Activated CD4-positive, alpha-beta memory T cell treated with anti-CD3 and anti-CD28 coated beads, Interleukin-2, amount 10 ng/mL, durations not matched to agents 7 days and 5 days (primary cell): ENCODE data around the gene TSPO. TPM values are rescaled to one million over a fixed set of nuclear protein-coding genes. Genes with fewer than 3 reads are reported as not detected.

Experiments
- CTCF ChIA-PET: fragments of 350-600 bp; sonication (Branson Sonifier 250); formaldehyde crosslinking; loops from one replicate; lab custom pipeline; 2021; ENCODE audit warnings: antibody characterized with exemption, inconsistent platforms; lab: Charles Lee
- POLR2A ChIA-PET: fragments of 350-600 bp; sonication (Branson Sonifier 250); formaldehyde crosslinking; loops from one replicate; lab custom pipeline; 2021; ENCODE audit warnings: antibody characterized with exemption; lab: Charles Lee
- DNase-seq: peaks from one replicate; pipeline ENCODE4 v3.0.0-alpha.2; 2020
- H3K27ac Mint-ChIP-seq: one replicate; pipeline ENCODE4 v1.8.0; 2021; ENCODE audit warnings: mild to moderate bottlenecking, mixed read lengths
- H3K27me3 Mint-ChIP-seq: one replicate; pipeline ENCODE4 v1.8.0; 2021; ENCODE audit warnings: mixed read lengths
- H3K36me3 Mint-ChIP-seq: one replicate; pipeline ENCODE4 v1.8.0; 2021; ENCODE audit warnings: low read depth, mixed read lengths
- H3K4me1 Mint-ChIP-seq: one replicate; pipeline ENCODE4 v1.8.0; 2021; ENCODE audit warnings: mixed read lengths
- H3K4me3 Mint-ChIP-seq: one replicate; pipeline ENCODE4 v1.8.0; 2021; ENCODE audit warnings: mild to moderate bottlenecking, mixed read lengths
- H3K9me3 Mint-ChIP-seq: one replicate; pipeline ENCODE4 v1.8.0; 2021; ENCODE audit warnings: mixed read lengths
- total RNA-seq, 2 experiments: library from RNA; stranded (reverse); gene quantifications; one replicate each; pipeline ENCODE4 v1.2.3, GENCODE V29; 2021

TSPO gene
- total RNA-seq, 2 experiments from 2014 or later: 133 TPM

- Mint-ChIP-seq H3K36me3 (peaks cover 22% of the 10 kb centered on the region), H3K27me3 (no peaks in the 10 kb centered on the region), H3K27ac (no peak overlapping the region), H3K9me3 (no peaks in the 10 kb centered on the region), H3K4me1 (peaks cover 15% of the 10 kb centered on the region), H3K4me3 (no peak overlapping the region)
- CTCF ChIA-PET: no interaction called here
- no peak for DNase-seq
- POLR2A ChIA-PET: no interaction called here
These were observed 15.7 kb downstream of the TSPO start for GRCh38 chr22:43167001-43167589.

GRCh38 chr22:43168471-43169309 lies 17.3 kb downstream of the TSPO start:
- no peak overlapping the region for H3K4me3 Mint-ChIP-seq
- no peak overlapping the region for H3K27ac Mint-ChIP-seq
- H3K4me1 Mint-ChIP-seq: peaks cover 16% of the 10 kb centered on the region
- H3K27me3 Mint-ChIP-seq: no peaks in the 10 kb centered on the region
- CTCF ChIA-PET: interaction anchor here (1.0 to 1.5 kb wide), 2 partner anchors 11 to 19 kb away, joined by 3 read pairs; no protein-coding TSS in a partner anchor
- POLR2A ChIA-PET: interaction anchor here (1.1 kb wide), 1 partner anchor 17 kb away, joined by 3 read pairs; no protein-coding TSS in a partner anchor
- H3K9me3 Mint-ChIP-seq: no peaks in the 10 kb centered on the region
- peaks cover 30% of the 10 kb centered on the region for H3K36me3 Mint-ChIP-seq
- no peak for DNase-seq

GRCh38 chr22:43169310-43170130 lies 18.2 kb downstream of the TSPO start:
- ChIA-PET POLR2A (interaction anchor here (1.1 kb wide), 1 partner anchor 16 kb away, joined by 3 read pairs; no protein-coding TSS in a partner anchor), CTCF (interaction anchor here (1.0 to 1.5 kb wide), 2 partner anchors 11 to 18 kb away, joined by 3 read pairs; no protein-coding TSS in a partner anchor)
- Mint-ChIP-seq H3K27me3 (no peaks in the 10 kb centered on the region), H3K9me3 (no peaks in the 10 kb centered on the region), H3K36me3 (peaks cover 31% of the 10 kb centered on the region), H3K4me1 (peaks cover 16% of the 10 kb centered on the region), H3K27ac (no peak overlapping the region), H3K4me3 (no peak overlapping the region)
- no peak for DNase-seq

- H3K36me3 Mint-ChIP-seq: peaks cover 31% of the 10 kb centered on the region
These were observed 18.7 kb downstream of the TSPO start for GRCh38 chr22:43170131-43170480.

GRCh38 chr22:43171019-43171491 lies 19.7 kb downstream of the TSPO start:
- H3K27ac Mint-ChIP-seq: peak overlapping the region; percentile 64

More at GRCh38 chr22:43170131-43170480, 18.7 kb downstream of the TSPO start:
- CTCF ChIA-PET: no interaction called here
- Mint-ChIP-seq H3K4me3 (no peak overlapping the region), H3K27me3 (no peaks in the 10 kb centered on the region), H3K9me3 (no peaks in the 10 kb centered on the region), H3K4me1 (peaks cover 16% of the 10 kb centered on the region), H3K27ac (no peak overlapping the region)
- POLR2A ChIA-PET: interaction anchor here (1.1 kb wide), 1 partner anchor 16 kb away, joined by 3 read pairs; no protein-coding TSS in a partner anchor
- no peak for DNase-seq

GRCh38 chr22:43171607-43172006 lies 20.2 kb downstream of the TSPO start:
- CTCF ChIA-PET: no interaction called here
- H3K27me3 Mint-ChIP-seq: no peaks in the 10 kb centered on the region
- peaks cover 28% of the 10 kb centered on the region for H3K36me3 Mint-ChIP-seq
- no peaks in the 10 kb centered on the region for H3K9me3 Mint-ChIP-seq
- no peak for DNase-seq
- peaks cover 16% of the 10 kb centered on the region for H3K4me1 Mint-ChIP-seq
- POLR2A ChIA-PET: interaction anchor here (1.3 kb wide), 1 partner anchor 9 kb away, joined by 4 read pairs; no protein-coding TSS in a partner anchor
- no peak overlapping the region for H3K27ac Mint-ChIP-seq
- H3K4me3 Mint-ChIP-seq: no peak overlapping the region

More at GRCh38 chr22:43171019-43171491, 19.7 kb downstream of the TSPO start:
- Mint-ChIP-seq H3K9me3 (no peaks in the 10 kb centered on the region), H3K36me3 (peaks cover 32% of the 10 kb centered on the region), H3K4me1 (peaks cover 16% of the 10 kb centered on the region), H3K4me3 (no peak overlapping the region), H3K27me3 (no peaks in the 10 kb centered on the region)
- CTCF ChIA-PET: no interaction called here
- POLR2A ChIA-PET: interaction anchor here (1.3 kb wide), 1 partner anchor 9 kb away, joined by 4 read pairs; no protein-coding TSS in a partner anchor
- DNase-seq: no peak

- no peak for DNase-seq
- Mint-ChIP-seq H3K36me3 (peaks cover 28% of the 10 kb centered on the region), H3K27ac (no peak overlapping the region), H3K27me3 (no peaks in the 10 kb centered on the region), H3K9me3 (no peaks in the 10 kb centered on the region), H3K4me1 (peaks cover 16% of the 10 kb centered on the region), H3K4me3 (no peak overlapping the region)
- POLR2A ChIA-PET: no interaction called here
- CTCF ChIA-PET: no interaction called here
These were observed 20.8 kb downstream of the TSPO start for GRCh38 chr22:43172191-43172590.

- Mint-ChIP-seq H3K27me3 (no peaks in the 10 kb centered on the region), H3K9me3 (no peaks in the 10 kb centered on the region), H3K4me3 (no peak overlapping the region), H3K4me1 (peaks cover 16% of the 10 kb centered on the region), H3K27ac (no peak overlapping the region), H3K36me3 (peaks cover 32% of the 10 kb centered on the region)
- no peak for DNase-seq
- ChIA-PET CTCF (no interaction called here), POLR2A (interaction anchor here (1.2 kb wide), 1 partner anchor 11 kb away, joined by 3 read pairs; no protein-coding TSS in a partner anchor)
These were observed 22.2 kb downstream of the TSPO start for GRCh38 chr22:43173566-43173965.

- no peaks in the 10 kb centered on the region for H3K27me3 Mint-ChIP-seq
- no peak overlapping the region for H3K4me3 Mint-ChIP-seq
- ChIA-PET POLR2A (interaction anchor here (1.2 kb wide), 1 partner anchor 11 kb away, joined by 3 read pairs; no protein-coding TSS in a partner anchor), CTCF (no interaction called here)
- H3K27ac Mint-ChIP-seq: no peak overlapping the region
- no peak for DNase-seq
- H3K9me3 Mint-ChIP-seq: no peaks in the 10 kb centered on the region
- peaks cover 13% of the 10 kb centered on the region for H3K4me1 Mint-ChIP-seq
- H3K36me3 Mint-ChIP-seq: peaks cover 34% of the 10 kb centered on the region
These were observed 22.8 kb downstream of the TSPO start for GRCh38 chr22:43173976-43174720.

GRCh38 chr22:43174941-43175531 lies 23.7 kb downstream of the TSPO start:
- Mint-ChIP-seq H3K36me3 (peaks cover 40% of the 10 kb centered on the region), H3K27ac (no peak overlapping the region), H3K4me3 (no peak overlapping the region), H3K27me3 (no peaks in the 10 kb centered on the region), H3K9me3 (no peaks in the 10 kb centered on the region), H3K4me1 (peaks cover 13% of the 10 kb centered on the region)
- no peak for DNase-seq
- ChIA-PET CTCF (no interaction called here), POLR2A (interaction anchor here (1.2 kb wide), 1 partner anchor 10 kb away, joined by 3 read pairs; no protein-coding TSS in a partner anchor)

- Mint-ChIP-seq H3K4me3 (no peak overlapping the region), H3K9me3 (no peaks in the 10 kb centered on the region), H3K27me3 (no peaks in the 10 kb centered on the region), H3K4me1 (peaks cover 6% of the 10 kb centered on the region), H3K27ac (no peak overlapping the region), H3K36me3 (peaks cover 42% of the 10 kb centered on the region)
- CTCF ChIA-PET: no interaction called here
- no peak for DNase-seq
- POLR2A ChIA-PET: no interaction called here
These were observed 24.7 kb downstream of the TSPO start for GRCh38 chr22:43176090-43176489.
